Measurements from ENCODE around the gene NDUFV3.

Gene NDUFV3

GRCh38 chr21:42918291-42918690 is 25.2 kb downstream of the NDUFV3 start:
- H3K4me1 Mint-ChIP-seq: no peaks in the 10 kb centered on the region
- H3K27ac Mint-ChIP-seq: no peak overlapping the region
- H3K9me3 Mint-ChIP-seq: no peaks in the 10 kb centered on the region
- no peak for TF ChIP-seq CTCF (IDR thresholded peaks at IDR 0.05; ENCODE audit: unreplicated experiment in 3 of 3)
- H3K36me3 Mint-ChIP-seq (ENCODE audit: low read depth): peaks cover 10% of the 10 kb centered on the region
- no peak overlapping the region for H3K4me3 Mint-ChIP-seq
- H3K27me3 Mint-ChIP-seq (ENCODE audit: low read depth): peaks cover 2% of the 10 kb centered on the region

GRCh38 chr21:42921927-42922326 is 28.8 kb downstream of the NDUFV3 start:
- Mint-ChIP-seq H3K36me3 (ENCODE audit: low read depth) (peaks cover 4% of the 10 kb centered on the region), H3K27me3 (ENCODE audit: low read depth) (no peaks in the 10 kb centered on the region), H3K4me3 (no peak overlapping the region), H3K4me1 (peaks cover 10% of the 10 kb centered on the region), H3K27ac (no peak overlapping the region), H3K9me3 (no peaks in the 10 kb centered on the region)
- TF ChIP-seq CTCF (IDR thresholded peaks at IDR 0.05; ENCODE audit: unreplicated experiment in 3 of 3): no peak

GRCh38 chr21:42922918-42923317 is 29.8 kb downstream of the NDUFV3 start:
- TF ChIP-seq CTCF (IDR thresholded peaks at IDR 0.05; ENCODE audit: unreplicated experiment in 3 of 3): no peak
- peaks cover 10% of the 10 kb centered on the region for H3K4me1 Mint-ChIP-seq
- H3K27ac Mint-ChIP-seq: no peak overlapping the region
- no peaks in the 10 kb centered on the region for H3K9me3 Mint-ChIP-seq
- H3K36me3 Mint-ChIP-seq (ENCODE audit: low read depth): peaks cover 4% of the 10 kb centered on the region
- H3K27me3 Mint-ChIP-seq (ENCODE audit: low read depth): no peaks in the 10 kb centered on the region
- H3K4me3 Mint-ChIP-seq: no peak overlapping the region

- TF ChIP-seq CTCF (IDR thresholded peaks at IDR 0.05; ENCODE audit: unreplicated experiment in 3 of 3): peak; percentile 60 to 69 (median 65)
- no peaks in the 10 kb centered on the region for H3K36me3 Mint-ChIP-seq (ENCODE audit: low read depth)
- no peaks in the 10 kb centered on the region for H3K27me3 Mint-ChIP-seq (ENCODE audit: low read depth)
- H3K27ac Mint-ChIP-seq: peak overlapping the region; percentile 33 to 84 (median 78)
- peak overlapping the region in 2 of 3 experiments; percentile 0 to 18 for H3K4me3 Mint-ChIP-seq
- no peaks in the 10 kb centered on the region for H3K9me3 Mint-ChIP-seq
- peaks cover 10% of the 10 kb centered on the region for H3K4me1 Mint-ChIP-seq
Measured at GRCh38 chr21:42923553-42924432, 30.7 kb downstream of the NDUFV3 start.

- Mint-ChIP-seq H3K4me3 (no peak overlapping the region), H3K4me1 (peaks cover 10% of the 10 kb centered on the region), H3K9me3 (no peaks in the 10 kb centered on the region), H3K27ac (peak overlapping the region; percentile 33 to 84 (median 78)), H3K27me3 (ENCODE audit: low read depth) (no peaks in the 10 kb centered on the region), H3K36me3 (ENCODE audit: low read depth) (no peaks in the 10 kb centered on the region)
- TF ChIP-seq CTCF (IDR thresholded peaks at IDR 0.05; ENCODE audit: unreplicated experiment in 3 of 3): no peak
Measured at GRCh38 chr21:42924433-42924751, 31.3 kb downstream of the NDUFV3 start.

Data from nephron (organoid).